AG04450 (cell line): ENCODE results near the gene PLXNA2. TPM values are rescaled to one million over a fixed set of nuclear protein-coding genes. Genes with fewer than 3 reads are reported as not detected.

Experiments
- CTCF ChIA-PET: fragments of 300-600, 350-600 bp; formaldehyde crosslinking; extraction: SDS; loops from one replicate; lab custom pipeline; 2022; ENCODE audit warnings: antibody characterized with exemption, inconsistent platforms; lab: Charles Lee
- POLR2A ChIA-PET: fragments of 350-600 bp; formaldehyde crosslinking; extraction: SDS; loops from one replicate; lab custom pipeline; 2021; ENCODE audit warnings: antibody characterized with exemption, inconsistent platforms; lab: Yijun Ruan, JAX
- DNase-seq: peaks from one replicate; pipeline ENCODE4 v3.0.0-alpha.2; 2011; ENCODE audit warnings: low read depth, low spot score
- H3K27ac ChIP-seq: one replicate; pipeline ENCODE4 v1.5.1; 2012; ENCODE audit warnings: low read depth, low read length, control low read depth
- H3K27me3 ChIP-seq: one replicate; pipeline ENCODE4 v1.6.0; 2012; ENCODE audit warnings: low read length; ENCODE audit not compliant: control insufficient read depth, insufficient read depth
- H3K4me3 ChIP-seq: 2 replicates; pipeline ENCODE4 v1.5.1; 2011; ENCODE audit warnings: mild to moderate bottlenecking, low read depth, low read length, control low read depth
- H3K9me3 ChIP-seq: 2 replicates; pipeline ENCODE4 v1.5.1; 2012; ENCODE audit warnings: low read length; ENCODE audit not compliant: control insufficient read depth, insufficient read depth
- polyA plus RNA-seq: library from polyadenylated mRNA; depleted of rRNA; stranded (reverse); fragments of >200 nt; gene quantifications from 2 replicates; pipeline ENCODE4 v1.2.3, GENCODE V29; 2011
- TF ChIP-seq, protein P1 (sequence below): IDR thresholded peaks from 2 replicates; pipeline ENCODE4 v1.5.1; 2011; ENCODE audit warnings: low read depth, low read length, control low read depth, inconsistent platforms

Gene PLXNA2
- polyA plus RNA-seq, 1 experiment = 0.10 TPM

DNA sequence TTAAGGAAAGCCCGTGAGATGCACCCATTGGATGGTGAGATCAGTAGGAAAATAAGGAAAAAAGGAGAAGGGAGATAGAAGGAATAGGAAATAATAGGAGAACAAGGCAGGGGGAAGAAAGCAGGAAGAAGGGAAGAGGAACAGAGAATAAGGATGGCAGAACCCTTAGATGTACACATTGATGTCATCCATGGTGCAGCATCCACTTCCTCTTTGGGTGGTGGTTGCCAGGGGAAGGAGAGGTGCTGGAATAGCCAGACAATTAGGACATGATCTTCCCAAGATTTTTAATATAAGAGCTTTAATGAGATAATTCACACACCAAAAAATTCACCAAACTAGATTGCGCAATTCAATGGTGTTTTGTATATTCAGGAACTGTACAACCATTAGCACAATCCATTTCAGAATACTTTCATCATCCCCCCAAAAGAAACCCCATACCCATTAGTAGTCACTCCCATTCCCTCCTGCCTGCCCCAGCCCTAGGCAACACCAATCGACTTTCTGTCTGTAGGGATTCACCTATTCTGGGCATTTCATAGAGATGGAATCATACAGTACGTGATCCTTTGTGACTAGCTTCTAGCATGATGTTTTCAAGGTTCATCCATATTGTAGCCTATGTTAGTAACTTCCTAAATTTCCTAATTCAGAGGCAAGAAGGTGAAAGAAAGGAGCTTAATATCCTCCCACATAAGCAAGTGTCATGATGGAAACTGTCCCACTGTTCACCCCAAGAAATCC, 121.4 kb downstream of the PLXNA2 start:
- ChIA-PET POLR2A (no interaction called here), CTCF (interaction anchor here (1.1 to 2.5 kb wide), 4 partner anchors 9 to 129 kb away, joined by 3 to 16 read pairs (median 6); no protein-coding TSS in a partner anchor)
- H3K4me3 ChIP-seq = no peak overlapping the region
- no peak overlapping the region for H3K27ac ChIP-seq
- H3K9me3 ChIP-seq = no peaks in the 10 kb centered on the region
- no peak for DNase-seq
- H3K27me3 ChIP-seq = no peaks in the 10 kb centered on the region
- TF ChIP-seq, protein P1, sequence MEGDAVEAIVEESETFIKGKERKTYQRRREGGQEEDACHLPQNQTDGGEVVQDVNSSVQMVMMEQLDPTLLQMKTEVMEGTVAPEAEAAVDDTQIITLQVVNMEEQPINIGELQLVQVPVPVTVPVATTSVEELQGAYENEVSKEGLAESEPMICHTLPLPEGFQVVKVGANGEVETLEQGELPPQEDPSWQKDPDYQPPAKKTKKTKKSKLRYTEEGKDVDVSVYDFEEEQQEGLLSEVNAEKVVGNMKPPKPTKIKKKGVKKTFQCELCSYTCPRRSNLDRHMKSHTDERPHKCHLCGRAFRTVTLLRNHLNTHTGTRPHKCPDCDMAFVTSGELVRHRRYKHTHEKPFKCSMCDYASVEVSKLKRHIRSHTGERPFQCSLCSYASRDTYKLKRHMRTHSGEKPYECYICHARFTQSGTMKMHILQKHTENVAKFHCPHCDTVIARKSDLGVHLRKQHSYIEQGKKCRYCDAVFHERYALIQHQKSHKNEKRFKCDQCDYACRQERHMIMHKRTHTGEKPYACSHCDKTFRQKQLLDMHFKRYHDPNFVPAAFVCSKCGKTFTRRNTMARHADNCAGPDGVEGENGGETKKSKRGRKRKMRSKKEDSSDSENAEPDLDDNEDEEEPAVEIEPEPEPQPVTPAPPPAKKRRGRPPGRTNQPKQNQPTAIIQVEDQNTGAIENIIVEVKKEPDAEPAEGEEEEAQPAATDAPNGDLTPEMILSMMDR = no peak

DNA sequence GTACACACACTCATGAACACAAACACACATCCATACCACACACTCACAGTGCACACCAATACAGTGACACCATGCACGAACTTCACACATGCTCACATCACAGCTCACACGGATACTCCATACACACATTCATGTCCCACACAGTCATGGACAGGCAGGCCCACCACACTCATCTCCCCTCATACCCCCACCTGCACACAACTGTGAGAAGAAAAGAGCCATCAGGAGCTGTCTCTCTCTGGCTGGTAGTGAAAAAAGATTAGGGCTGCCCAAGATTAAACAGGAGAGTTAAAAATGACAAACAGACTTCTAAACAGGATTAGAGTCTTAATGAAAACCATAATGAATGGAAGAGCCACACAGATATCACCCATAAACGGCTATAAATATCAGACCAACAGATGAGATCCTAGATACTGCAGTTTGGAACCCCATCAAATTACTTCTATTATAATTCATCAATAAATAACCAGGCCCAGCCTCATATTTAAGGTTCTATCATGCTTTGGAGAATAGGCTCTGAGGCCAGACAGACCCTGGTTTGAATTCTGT, 122.3 kb downstream of the PLXNA2 start:
- H3K27me3 ChIP-seq = no peaks in the 10 kb centered on the region
- ChIA-PET CTCF (interaction anchor here (0.5 to 2.5 kb wide), 3 partner anchors 10 to 159 kb away, joined by 3 to 16 read pairs (median 8); no protein-coding TSS in a partner anchor), POLR2A (no interaction called here)
- H3K27ac ChIP-seq = no peak overlapping the region
- no peak overlapping the region for H3K4me3 ChIP-seq
- no peak for DNase-seq
- no peaks in the 10 kb centered on the region for H3K9me3 ChIP-seq
- TF ChIP-seq, protein P1 = no peak

DNA sequence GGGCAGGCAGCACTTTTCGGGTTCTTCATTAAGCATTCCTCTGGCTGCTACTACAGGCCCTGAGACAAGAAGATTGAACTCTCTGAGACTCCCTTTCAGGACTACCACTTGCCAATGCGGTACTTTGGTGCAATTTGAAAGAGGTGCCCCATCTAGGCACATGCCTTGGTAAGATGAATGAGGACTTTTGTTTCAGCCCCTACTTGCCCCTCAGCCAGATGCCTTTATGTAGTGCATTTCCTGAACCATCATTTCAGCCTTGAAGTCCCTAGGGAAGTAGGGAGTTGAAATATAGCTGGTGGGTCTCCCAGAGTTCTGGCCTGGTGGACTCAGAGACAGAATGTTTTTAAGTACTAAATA, 123.8 kb downstream of the PLXNA2 start:
- CTCF ChIA-PET = interaction anchor here (0.6 to 1.7 kb wide), 3 partner anchors 8 to 118 kb away, joined by 3 to 8 read pairs (median 8); no protein-coding TSS in a partner anchor
- H3K27ac ChIP-seq = no peak overlapping the region
- TF ChIP-seq, protein P1 = no peak
- no peak for DNase-seq
- H3K27me3 ChIP-seq = no peaks in the 10 kb centered on the region
- H3K9me3 ChIP-seq = no peaks in the 10 kb centered on the region
- H3K4me3 ChIP-seq = no peak overlapping the region
- POLR2A ChIA-PET = no interaction called here

DNA sequence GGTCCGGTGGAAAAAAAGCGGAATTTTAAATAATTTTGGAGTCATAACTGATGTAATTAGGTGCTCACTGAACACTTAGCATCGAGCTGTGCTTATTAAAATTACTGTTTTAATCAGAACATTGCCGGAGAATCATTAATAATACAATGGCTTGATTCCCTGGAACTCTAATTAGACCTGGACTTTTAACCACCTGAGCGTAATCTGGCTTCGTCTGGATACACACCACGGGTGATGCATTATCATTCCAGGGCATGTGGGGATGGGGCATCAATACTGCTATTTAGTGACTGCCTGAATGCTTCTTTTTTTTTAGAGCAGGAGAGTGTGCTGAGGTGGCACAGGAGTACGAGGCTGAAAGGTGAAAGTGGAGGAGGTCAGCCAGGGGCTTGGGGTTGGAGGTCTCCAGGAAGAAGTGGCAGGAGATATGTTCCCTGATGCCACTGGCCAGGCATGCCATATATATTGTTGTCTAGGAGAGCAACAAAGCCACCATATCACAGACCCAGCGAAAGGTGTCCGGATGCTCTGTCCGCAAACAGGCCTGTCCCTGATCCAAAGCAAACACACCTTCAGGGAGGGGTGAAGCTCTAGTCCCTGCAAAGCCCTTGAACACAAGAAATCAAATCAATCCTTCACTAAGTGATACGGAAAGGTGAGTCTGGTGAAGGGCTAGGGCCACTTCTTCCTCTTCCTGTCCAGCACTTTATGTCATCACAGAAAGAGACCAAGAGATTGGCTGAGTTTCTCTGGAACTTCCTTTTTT, 125.2 kb downstream of the PLXNA2 start:
- TF ChIP-seq, protein P1 = no peak
- CTCF ChIA-PET = interaction anchor here (1.0 to 1.7 kb wide), 3 partner anchors 13 to 119 kb away, joined by 3 to 8 read pairs (median 8); no protein-coding TSS in a partner anchor
- H3K27me3 ChIP-seq = no peaks in the 10 kb centered on the region
- no peaks in the 10 kb centered on the region for H3K9me3 ChIP-seq
- no peak overlapping the region for H3K4me3 ChIP-seq
- H3K27ac ChIP-seq = no peak overlapping the region
- no peak for DNase-seq
- POLR2A ChIA-PET = no interaction called here
